Tibial artery (tissue), 4 donors: ENCODE measurements around the gene CCDC186.
A peak's percentile ranks its signal among the peaks of the same experiment; 100 is the strongest.

Source experiments
- DNase-seq, 2 donors: peaks; one replicate each; pipeline ENCODE4 v3.0.0-alpha.2; 2019
- H3K27ac ChIP-seq, 2 donors: fragments of 200-600 bp; sonication (generic) in 1 of 2; 1 replicate in 1 of 2; 2 replicates in 1 of 2; pipeline ENCODE4 v1.5.1; 2018 to 2019; ENCODE audit warnings: mild to moderate bottlenecking in 1 of 2
- H3K27me3 ChIP-seq, 2 donors: fragments of 200-600 bp; sonication (generic) in 1 of 2; one replicate each; pipeline versions ENCODE4 v1.5.1 to v1.6.0; 2016 to 2019
- H3K36me3 ChIP-seq, 3 donors: fragments of 200-600 bp; sonication (generic) in 2 of 3; one replicate each; pipeline ENCODE4 v1.5.1; 2016 to 2019; ENCODE audit warnings: mild to moderate bottlenecking in 2 of 3
- H3K4me1 ChIP-seq, 4 donors: fragments of 200-600 bp; sonication (generic) in 2 of 4; 1 replicate in 3 of 4; 2 replicates in 1 of 4; pipeline ENCODE4 v1.5.1; 2016 to 2019
- H3K4me3 ChIP-seq, 2 donors: fragments of 200-600 bp; sonication (generic) in 1 of 2; 1 replicate in 1 of 2; 2 replicates in 1 of 2; pipeline ENCODE4 v1.5.1; 2018 to 2019; ENCODE audit warnings: mild to moderate bottlenecking in 2 of 2
- H3K9me3 ChIP-seq, 3 donors: fragments of 200-600 bp; sonication (generic) in 1 of 3; one replicate each; pipeline ENCODE4 v1.5.1; 2016 to 2019
- CTCF ChIP-seq, 2 experiments: fragments of 200-600 bp in 1 of 2; fragments of 450-650 bp in 1 of 2; IDR thresholded peaks; one replicate each; pipeline ENCODE4 v1.5.1; 2017 to 2019; ENCODE audit warnings: antibody characterized with exemption in 2 of 2, mild to moderate bottlenecking in 1 of 2, moderate library complexity in 1 of 2
- intact Hi-C: fragments of 100-400 bp; cut with DNase I; formaldehyde crosslinking; loops from one replicate; pipeline ENCODE4 v1.15.0; 2023; ENCODE audit warnings: low total_unique reads

CCDC186 gene

DNA sequence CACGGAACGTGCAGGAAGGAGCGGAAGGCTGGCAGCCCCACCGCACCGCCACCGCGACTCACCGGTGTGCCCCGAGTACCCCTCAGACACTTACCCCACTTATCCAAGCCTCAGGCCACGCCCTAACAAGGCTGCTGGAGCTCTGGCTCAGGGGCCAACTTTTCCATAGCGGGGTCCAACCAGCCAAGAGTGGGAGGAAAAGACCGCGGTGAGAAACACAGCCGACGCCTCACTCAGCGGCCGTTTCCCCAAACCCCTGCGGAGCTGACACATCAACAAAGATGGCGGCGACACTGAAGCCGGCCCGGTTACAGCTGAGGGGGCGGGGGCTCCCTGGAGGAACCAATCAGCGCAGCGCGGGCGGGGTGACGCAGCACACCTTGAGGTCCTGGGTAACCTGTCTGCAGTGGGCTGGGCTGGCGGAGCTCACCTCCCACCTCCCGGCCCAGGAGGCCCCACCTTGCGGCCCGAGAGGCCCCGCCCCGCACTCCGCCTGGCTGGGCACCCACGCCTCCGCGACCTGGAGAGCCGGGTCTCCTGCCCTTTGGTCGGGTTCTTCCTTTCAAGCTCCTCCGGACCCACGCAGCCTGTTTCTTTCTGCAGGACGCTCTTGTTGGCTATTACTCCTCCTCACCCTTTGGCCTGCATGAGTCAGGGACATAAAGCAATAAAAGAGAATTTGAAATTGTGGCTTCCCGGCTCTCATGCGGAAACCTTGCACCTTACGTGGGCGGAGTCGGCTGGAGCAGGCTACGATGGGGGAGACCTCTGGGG lies at the start of gene CCDC186:
TSS of gene CCDC186 (minus strand) at position 283 of the 774 bp plus-strand sequence. CDS start 10,935 bp downstream, outside the sequence.
- peak in 1 of 2 experiments; percentile 3 for TF ChIP-seq CTCF (IDR thresholded peaks at IDR 0.05)

GRCh38 chr10:114223066-114223465 lies 49.1 kb upstream of the CCDC186 start:
- H3K27me3 ChIP-seq: peaks cover 0 to 9% of the 10 kb centered on the region in 2 donors
- H3K4me3 ChIP-seq: no peak overlapping the region
- DNase-seq: no peak
- no peak for TF ChIP-seq CTCF (IDR thresholded peaks at IDR 0.05)
- no peaks in the 10 kb centered on the region for H3K36me3 ChIP-seq
- H3K4me1 ChIP-seq: no peaks in the 10 kb centered on the region
- H3K27ac ChIP-seq: no peak overlapping the region
- intact Hi-C loops: no loop called here
- no peaks in the 10 kb centered on the region for H3K9me3 ChIP-seq

More for the DNA sequence above, at the start of gene CCDC186:
- Histone ChIP-seq H3K4me1 (peaks cover 0 to 12% (median 2%) of the 10 kb centered on the region in 4 donors), H3K4me3 (peak within 1 kb of the TSS; percentile 77 to 87), H3K9me3 (no peaks in the 10 kb centered on the region), H3K27me3 (no peaks in the 10 kb centered on the region), H3K36me3 (no peaks in the 10 kb centered on the region), H3K27ac (peak within 1 kb of the TSS; percentile 86 to 92)
- intact Hi-C loops: no loop called here
- peak; percentile 93 to 96 for DNase-seq

DNA sequence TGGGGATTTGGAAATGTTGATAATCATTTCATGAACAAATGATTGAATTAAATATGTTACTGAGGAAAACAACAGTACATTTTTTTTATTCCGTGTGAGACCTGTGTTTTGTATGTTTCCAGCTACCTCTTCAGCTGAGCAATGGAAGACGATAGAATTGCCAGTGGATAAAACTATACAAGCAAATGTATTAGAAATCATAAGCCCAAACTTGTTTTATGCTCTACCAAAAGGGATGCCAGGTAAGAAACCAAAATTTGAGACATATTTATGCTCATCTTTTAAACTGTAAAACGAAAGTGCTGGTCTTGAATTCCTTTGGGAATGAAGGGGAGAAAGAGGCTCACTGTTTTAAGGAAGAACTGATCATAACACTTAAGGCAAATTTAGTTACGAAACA lies 47.2 kb upstream of the CCDC186 start:
- Histone ChIP-seq H3K27me3 (peaks cover 0 to 9% of the 10 kb centered on the region in 2 donors), H3K4me1 (no peaks in the 10 kb centered on the region), H3K4me3 (no peak overlapping the region), H3K36me3 (no peaks in the 10 kb centered on the region), H3K27ac (no peak overlapping the region), H3K9me3 (no peaks in the 10 kb centered on the region)
- DNase-seq: no peak
- TF ChIP-seq CTCF (IDR thresholded peaks at IDR 0.05): no peak
- intact Hi-C loops: no loop called here

GRCh38 chr10:114220281-114220680 lies 46.3 kb upstream of the CCDC186 start:
- intact Hi-C loops: no loop called here
- DNase-seq: no peak
- Histone ChIP-seq H3K27ac (no peak overlapping the region), H3K9me3 (no peaks in the 10 kb centered on the region), H3K27me3 (peaks cover 0 to 9% of the 10 kb centered on the region in 2 donors), H3K4me1 (no peaks in the 10 kb centered on the region), H3K36me3 (no peaks in the 10 kb centered on the region), H3K4me3 (no peak overlapping the region)
- no peak for TF ChIP-seq CTCF (IDR thresholded peaks at IDR 0.05)

DNA sequence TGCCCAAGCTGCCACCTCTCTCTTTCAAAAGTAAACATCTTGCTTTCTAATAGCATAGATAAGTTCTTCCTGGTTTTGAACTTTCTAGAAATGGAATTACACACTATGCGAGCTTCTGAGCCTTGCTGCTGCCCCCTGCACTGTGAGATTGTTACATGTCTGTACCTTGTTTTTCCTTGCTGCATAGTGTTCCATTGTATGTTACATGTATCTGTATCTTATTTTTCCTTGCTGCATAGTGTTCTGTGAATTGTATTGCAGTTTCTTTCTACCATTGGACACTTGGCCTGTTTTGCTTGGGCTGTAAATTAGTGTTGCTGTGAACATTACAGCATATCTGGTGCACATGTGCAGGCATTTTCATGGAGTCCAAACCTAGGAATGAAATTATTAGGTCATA lies 41.0 kb upstream of the CCDC186 start:
- H3K27ac ChIP-seq: no peak overlapping the region
- intact Hi-C loops: no loop called here
- H3K4me3 ChIP-seq: no peak overlapping the region
- H3K9me3 ChIP-seq: no peaks in the 10 kb centered on the region
- no peaks in the 10 kb centered on the region for H3K36me3 ChIP-seq
- no peak for DNase-seq
- no peaks in the 10 kb centered on the region for H3K27me3 ChIP-seq
- no peaks in the 10 kb centered on the region for H3K4me1 ChIP-seq
- no peak for TF ChIP-seq CTCF (IDR thresholded peaks at IDR 0.05)
